AG08395 (cell line): ENCODE measurements around the gene SSNA1.
A peak's percentile ranks its signal among the peaks of the same experiment; 100 is the strongest.

ENCODE experiments used
- DNase-seq: peaks from one replicate; pipeline ENCODE4 v3.0.0; 2012; ENCODE audit warnings: mixed read lengths, low spot score

SSNA1 gene

GRCh38 chr9:137201205-137201868 is 12.9 kb downstream of the SSNA1 start:
- DNase-seq = no peak

DNA sequence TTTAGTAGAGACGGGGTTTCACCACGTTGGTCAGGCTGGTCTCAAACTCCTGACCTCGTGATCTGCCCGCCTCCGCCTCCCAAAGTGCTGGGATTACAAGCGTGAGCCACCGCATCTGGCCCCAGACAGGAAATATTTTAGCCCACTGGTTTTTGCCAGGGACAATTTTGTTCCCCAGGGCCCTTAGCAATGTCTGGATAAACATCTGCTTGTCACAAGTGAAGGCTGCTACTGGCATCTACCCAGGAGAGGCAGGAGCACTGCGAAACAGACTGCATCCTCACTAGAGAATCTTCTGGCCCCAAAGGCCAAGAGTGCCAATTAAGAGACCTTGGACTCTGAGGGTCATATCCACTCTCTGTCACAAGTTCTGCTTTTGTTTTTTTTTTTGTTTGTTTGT is 14.5 kb downstream of the SSNA1 start:
- no peak for DNase-seq

GRCh38 chr9:137204731-137205125 is 16.3 kb downstream of the SSNA1 start:
- no peak for DNase-seq

DNA sequence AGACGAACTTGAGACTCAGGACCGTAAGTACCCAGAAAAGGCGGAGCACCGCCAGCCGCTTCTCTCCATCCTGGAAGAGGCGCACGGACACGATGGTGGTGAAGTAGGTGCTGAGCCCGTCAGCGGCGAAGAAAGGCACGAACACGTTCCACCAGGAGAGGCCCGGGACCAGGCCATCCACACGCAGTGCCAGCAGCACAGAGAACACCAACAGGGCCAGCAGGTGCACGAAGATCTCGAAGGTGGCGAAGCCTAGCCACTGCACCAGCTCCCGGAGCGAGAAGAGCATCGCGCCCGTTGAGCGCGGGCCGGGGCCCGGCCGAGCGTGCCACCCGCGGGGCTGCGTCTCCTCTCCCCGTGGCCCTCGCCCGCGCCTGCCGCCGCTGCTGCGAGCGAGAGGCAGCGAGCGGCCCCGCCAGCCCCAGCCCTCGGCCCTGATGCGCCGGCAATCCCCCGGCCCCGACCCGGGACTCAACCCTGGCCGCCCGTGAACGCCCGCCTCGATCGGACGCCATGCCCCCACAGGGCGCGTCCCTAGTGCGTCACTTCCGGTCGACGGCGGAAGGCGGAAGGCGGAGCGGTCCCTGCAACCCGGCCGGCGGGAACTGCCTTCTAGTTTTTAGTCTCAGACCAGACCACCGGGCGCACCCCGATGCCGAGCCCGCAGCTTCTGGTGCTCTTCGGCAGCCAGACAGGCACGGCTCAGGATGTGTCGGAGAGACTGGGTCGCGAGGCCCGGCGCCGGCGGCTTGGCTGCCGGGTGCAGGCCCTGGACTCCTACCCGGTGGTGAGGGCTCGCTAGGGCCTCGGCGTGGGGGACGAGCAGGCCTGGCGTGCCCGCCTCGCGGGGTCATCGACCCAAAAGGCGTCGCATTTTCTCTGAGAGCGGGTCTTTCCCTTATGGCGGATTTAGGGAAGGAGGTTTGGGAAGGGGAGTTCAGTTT is 16.9 kb downstream of the SSNA1 start, which contains the start of the genes NDOR1 and TMEM203:
NDOR1 (plus strand) TSS at position 575 of the 944 bp plus-strand sequence; CDS start at position 653, 78 bp downstream.
TMEM203 (minus strand) TSS at position 523 of the 944 bp plus-strand sequence; CDS start at position 289, 234 bp downstream.
- DNase-seq = peak; percentile 94

DNA sequence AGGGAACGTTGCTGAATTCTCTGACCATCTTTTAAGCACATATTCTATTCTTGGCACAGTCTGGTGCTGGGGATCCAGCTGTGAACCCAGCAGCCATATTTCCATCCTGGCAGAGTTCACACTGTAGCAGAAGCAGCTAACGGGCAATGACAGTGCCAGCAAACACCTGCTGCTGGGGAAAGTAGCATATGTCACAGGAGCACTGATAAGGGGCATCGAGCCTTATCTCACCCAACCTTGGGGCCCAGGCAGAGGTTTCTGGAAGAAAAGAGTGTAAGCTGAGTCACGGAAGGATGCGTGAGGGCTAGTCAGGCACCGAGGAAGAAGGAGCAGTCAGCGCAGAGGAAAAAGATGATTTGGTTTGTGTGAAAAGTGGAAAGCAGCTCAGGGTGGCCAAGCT is 18.1 kb downstream of the SSNA1 start:
- DNase-seq = no peak

DNA sequence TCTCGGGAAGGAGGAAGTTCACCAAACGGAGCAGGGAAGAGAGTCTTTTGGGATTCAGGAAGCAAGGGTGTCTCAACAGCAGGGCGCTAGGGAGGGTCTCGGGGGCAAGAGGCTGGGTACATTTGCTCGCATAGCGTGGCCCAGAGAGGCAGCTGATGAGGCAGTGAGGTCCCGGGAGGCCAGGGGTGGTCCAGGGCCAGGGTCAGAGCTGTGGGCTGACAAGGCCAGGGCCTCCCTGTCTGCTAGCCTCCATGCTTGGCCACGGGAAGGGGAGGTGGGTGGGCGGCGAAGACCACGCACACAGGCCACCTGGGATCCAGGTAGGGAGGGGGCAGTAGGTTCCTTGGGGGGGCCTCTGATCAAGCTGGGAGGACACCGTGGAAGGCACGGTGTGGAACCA is 23.1 kb downstream of the SSNA1 start:
- no peak for DNase-seq

DNA sequence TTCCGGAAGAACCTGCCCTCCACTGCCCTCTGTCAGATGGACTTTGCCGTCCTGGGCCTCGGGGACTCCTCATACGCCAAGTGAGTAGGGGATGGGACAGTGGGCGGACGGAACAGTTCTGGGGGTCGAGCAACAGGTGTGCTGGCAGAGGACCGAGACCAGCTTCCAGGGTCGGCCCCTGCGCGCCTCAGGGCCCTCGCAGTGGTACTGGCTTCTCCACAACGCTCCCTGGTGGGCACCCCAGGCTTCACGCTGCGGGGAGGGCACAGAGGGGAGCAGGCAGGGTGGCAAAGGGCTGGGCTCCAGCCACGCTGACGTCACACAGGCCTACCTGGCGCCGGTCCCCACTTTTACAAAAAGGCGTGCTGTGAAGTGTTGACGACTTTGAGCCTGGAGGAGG is 24.0 kb downstream of the SSNA1 start:
- no peak for DNase-seq

DNA sequence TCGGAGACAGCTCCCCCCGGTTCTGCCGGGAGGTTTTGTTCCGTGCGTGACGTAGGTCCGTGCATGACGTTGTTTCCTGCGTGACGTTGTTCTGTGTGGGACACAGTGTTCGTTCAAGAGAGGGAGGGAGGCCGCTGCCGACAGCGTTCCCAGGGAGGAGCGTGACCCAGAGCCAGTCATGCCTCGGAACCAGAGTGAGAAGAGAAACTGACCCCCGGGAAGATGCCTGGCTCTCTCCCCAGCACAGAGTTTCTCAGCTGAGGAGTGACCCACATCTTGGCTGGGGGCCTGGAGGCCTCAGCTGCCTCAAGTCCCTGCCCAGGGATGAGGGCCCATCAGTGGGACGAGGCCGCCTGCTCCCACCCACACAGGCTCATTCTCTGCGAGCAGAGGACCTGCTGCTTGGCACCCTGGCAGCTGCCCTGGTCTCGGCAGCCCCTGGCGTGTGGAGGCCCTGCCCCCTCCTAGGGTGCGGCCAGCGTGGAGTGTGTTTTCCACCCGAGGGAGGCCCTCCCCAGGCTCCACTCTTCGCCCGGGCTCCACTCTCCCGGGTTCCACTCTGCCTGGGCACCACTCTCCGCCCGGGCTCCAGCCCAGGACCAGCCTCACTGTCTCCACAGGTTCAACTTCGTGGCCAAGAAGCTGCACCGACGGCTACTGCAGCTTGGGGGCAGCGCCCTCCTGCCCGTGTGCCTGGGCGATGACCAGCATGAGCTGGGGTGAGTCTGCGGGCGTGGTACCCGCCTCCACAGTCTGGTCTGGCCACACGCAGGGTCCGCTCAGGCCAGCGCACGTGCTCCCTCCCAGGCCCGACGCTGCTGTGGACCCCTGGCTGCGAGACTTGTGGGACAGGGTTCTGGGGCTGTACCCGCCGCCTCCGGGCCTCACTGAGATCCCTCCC is 24.9 kb downstream of the SSNA1 start:
- DNase-seq = no peak

DNA sequence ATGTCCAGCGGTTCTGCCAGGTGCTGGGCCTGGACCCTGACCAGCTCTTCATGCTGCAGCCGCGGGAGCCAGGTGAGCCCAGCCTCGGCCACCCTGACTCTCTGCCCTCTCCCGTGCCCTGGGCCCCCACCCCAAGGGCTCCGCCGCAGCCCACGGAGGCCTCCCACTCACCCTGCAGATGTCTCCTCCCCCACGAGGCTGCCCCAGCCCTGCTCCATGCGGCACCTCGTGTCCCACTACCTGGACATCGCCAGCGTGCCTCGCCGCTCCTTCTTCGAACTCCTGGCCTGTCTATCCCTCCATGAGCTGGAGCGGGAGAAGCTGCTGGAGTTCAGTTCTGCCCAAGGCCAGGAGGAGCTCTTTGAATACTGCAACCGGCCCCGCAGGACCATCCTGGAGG is 26.1 kb downstream of the SSNA1 start:
- no peak for DNase-seq

DNA sequence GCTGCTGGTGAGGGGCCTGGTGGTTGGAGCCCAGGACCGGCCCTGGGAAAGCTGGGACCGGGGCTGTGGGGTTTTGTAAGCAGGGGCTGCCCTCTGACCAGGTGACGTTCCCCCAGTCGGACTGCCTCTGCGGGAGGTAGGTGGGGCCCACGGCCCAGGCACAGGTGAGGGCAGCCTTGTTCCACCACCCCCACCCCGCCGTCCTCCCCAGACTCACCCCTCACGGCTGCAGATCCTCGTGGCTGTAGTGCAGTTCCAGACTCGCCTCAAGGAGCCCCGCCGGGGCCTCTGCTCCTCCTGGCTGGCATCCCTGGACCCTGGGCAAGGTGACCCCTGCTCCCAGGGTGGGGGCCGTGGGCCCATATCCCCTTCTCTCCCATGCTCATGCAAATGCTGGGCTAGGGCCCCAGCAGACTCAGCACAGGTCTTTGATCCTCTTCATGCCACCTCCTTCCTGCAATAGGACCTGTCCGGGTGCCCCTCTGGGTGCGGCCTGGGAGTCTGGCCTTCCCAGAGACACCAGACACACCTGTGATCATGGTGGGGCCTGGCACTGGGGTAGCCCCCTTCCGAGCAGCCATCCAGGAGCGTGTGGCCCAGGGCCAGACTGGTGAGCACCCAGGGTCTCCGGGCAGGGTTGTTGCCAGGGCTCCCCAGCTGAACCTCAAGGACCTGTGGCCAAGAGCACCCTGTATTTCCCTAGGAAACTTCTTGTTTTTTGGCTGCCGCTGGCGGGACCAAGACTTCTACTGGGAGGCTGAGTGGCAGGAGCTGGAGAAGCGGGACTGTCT is 26.9 kb downstream of the SSNA1 start:
- no peak for DNase-seq

- DNase-seq = no peak
Observed at GRCh38 chr9:137216188-137216965, 27.9 kb downstream of the SSNA1 start.

DNA sequence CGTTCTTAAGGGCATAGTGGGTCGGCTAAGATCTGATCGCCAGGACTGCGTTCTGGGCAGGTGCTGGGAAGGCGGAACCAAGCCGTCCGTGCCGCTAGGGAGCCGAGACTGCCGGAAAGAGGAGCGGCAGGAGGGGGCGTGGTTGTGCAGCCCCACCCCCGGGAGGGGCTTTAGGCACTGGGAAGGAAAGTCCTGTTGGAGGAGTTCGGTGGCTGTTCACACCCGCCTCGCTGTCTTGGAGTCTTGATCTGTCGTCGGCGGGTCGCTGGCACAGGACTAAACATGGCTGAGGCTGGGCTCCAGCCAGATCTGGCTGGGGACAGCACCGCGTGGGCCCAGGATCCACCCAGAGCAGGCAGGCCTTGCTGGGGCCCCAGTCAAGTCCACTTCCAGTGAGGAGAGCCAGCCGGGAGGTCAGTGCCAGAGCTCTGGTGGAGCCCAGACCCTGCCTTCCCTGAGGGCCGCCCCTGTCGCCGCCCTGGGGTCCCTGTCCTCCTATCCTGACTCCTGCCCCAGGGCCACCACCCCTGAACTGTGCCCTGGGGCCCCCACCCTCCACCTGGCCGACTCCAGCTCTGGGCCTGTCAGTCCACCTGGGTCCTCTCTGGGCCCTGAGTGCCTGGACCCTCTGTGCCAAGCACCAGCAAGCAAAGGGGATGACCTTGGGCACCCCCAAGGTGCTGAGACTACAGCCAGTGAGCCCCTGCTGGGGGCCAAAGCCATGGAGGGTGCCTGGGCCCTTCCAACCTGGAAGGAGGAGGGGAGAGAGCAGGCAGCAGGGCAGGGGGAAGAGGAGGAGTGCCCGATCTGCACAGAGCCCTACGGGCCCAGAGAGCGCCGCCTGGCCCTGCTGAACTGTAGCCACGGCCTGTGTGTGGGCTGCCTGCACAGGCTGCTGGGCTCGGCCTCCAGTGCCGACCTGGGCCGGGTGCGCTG is 29.1 kb downstream of the SSNA1 start:
- DNase-seq = peak; percentile 72

GRCh38 chr9:137218212-137218753 is 29.8 kb downstream of the SSNA1 start:
- no peak for DNase-seq

- no peak for DNase-seq
Observed at GRCh38 chr9:137218754-137219271, 30.3 kb downstream of the SSNA1 start.

GRCh38 chr9:137219757-137220316 is 31.4 kb downstream of the SSNA1 start:
- DNase-seq = no peak

DNA sequence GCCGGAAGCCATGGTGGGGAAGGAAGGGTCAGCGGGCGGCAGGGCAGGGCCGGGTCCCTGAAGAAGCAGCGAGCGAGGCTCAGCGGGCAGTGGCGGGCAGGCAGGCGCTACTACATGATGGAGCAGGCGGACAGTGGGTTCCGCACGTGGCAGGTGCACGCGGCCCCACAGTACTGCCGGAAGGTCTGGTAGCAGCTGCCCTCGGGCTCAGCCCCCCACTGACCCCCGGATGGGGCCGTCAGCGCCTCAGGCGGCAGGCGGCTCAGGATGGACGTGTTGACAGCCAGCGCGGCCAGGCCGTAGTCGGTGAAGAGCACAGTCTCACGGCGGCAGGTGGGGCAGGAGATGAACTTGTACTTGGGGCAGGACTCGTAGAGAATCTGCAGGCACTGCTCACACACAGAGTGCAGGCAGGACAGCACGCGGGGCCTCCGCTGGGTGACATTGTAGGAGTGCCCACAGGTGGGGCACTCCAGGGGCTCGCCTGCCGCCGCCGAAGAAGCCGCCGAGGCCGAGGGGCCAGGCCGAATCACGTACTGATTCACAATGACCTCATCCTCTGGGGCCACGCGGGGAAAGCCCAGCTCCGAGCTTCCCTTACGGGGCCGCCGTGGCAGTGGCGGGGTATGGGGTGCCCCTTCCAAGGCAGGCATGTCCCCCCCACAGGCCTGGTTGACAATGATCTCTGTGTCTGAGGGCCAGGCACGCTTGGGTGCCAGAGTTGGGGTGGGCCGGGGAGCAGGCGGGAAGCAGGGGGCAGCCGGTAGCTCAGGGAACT is 32.0 kb downstream of the SSNA1 start:
- no peak for DNase-seq

DNA sequence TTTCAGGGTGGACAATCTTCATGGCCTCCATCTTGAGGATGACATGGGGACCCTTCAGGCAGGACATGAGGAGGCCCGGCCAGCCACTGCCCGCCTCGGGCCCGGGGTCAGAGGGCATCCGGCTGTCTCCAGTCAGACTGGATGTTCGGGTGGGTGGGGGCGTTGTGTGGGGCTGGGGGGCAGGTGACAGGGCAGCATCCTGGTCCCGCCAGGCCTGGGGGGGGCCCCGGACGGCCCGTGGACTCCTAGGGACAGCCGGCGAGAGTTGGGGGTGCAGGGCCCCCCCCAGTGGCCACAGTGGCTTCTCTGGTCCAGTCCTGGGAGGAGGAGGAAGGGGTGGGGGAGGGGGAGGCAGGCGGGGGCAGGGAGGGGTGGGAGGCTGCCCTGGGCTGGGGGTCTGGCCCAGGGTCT is 32.6 kb downstream of the SSNA1 start:
- DNase-seq = no peak
